Measurements from ENCODE around the gene MPZL2. TPM values are rescaled to one million over a fixed set of nuclear protein-coding genes. Genes with fewer than 3 reads are reported as not detected.

Gene MPZL2
- total and polyA plus RNA-seq, 2 experiments from 2014 or later = 2.6 to 4.2 TPM

DNA sequence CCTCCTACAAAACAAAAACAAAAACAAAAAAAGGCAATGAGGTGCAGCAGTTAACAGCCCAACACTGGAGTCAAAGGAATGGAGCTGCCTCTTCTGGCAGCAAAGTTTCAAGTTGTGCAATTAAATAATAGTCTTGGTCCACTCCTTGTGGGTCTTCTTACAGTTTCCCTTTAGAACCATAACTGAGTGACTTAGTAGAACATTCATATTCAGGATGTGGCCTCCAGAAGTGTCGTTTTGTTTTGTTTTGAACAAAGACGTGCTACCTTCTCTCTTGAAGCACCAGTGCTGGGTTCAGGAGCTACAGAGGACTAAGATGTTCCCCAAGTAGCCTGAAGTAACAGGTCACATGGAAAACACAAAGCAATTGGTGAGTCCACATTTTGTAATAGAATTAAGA is 37.3 kb downstream of the MPZL2 start:
- no peaks in the 10 kb centered on the region for H3K4me1 Mint-ChIP-seq
- no peak overlapping the region for H2AFZ ChIP-seq
- H3K9me2 ChIP-seq (ENCODE audit: insufficient read depth) = no peaks in the 10 kb centered on the region
- H4K20me1 ChIP-seq (replicated peaks; ENCODE audit: insufficient read depth) = no peaks in the 10 kb centered on the region
- H3K4me3 ChIP-seq = no peak overlapping the region
- H3F3A ChIP-seq (replicated peaks; ENCODE audit: low read depth) = no peaks in the 10 kb centered on the region
- H3K36me3 Mint-ChIP-seq (ENCODE audit: low read depth) = no peaks in the 10 kb centered on the region
- DNase-seq (ENCODE audit: low spot score) (no peak), ATAC-seq (no peak)
- no peaks in the 10 kb centered on the region for H3K79me2 ChIP-seq (replicated peaks; ENCODE audit: insufficient read depth)
- TF ChIP-seq CREB1 (CRISPR knock-in tag; IDR thresholded peaks at IDR 0.05; ENCODE audit: low read depth) (no peak), ZNF331 (CRISPR knock-in tag; IDR thresholded peaks at IDR 0.05; ENCODE audit: low read depth) (no peak), NANOG (IDR thresholded peaks at IDR 0.05; ENCODE audit: borderline replicate concordance) (no peak), POLR2AphosphoS5 (IDR thresholded peaks at IDR 0.05; ENCODE audit: low read depth) (no peak), EZH2phosphoT487 (IDR thresholded peaks at IDR 0.05; ENCODE audit: unreplicated experiment) (no peak), ZNF114 (CRISPR knock-in tag; IDR thresholded peaks at IDR 0.05) (no peak), EZH2 (IDR thresholded peaks at IDR 0.05; ENCODE audit: low read depth, unreplicated experiment) (no peak), JUNB (IDR thresholded peaks at IDR 0.05; ENCODE audit: unreplicated experiment) (no peak), STAT1 (IDR thresholded peaks at IDR 0.05; ENCODE audit: unreplicated experiment) (no peak)
- TF ChIP-seq, protein P1, sequence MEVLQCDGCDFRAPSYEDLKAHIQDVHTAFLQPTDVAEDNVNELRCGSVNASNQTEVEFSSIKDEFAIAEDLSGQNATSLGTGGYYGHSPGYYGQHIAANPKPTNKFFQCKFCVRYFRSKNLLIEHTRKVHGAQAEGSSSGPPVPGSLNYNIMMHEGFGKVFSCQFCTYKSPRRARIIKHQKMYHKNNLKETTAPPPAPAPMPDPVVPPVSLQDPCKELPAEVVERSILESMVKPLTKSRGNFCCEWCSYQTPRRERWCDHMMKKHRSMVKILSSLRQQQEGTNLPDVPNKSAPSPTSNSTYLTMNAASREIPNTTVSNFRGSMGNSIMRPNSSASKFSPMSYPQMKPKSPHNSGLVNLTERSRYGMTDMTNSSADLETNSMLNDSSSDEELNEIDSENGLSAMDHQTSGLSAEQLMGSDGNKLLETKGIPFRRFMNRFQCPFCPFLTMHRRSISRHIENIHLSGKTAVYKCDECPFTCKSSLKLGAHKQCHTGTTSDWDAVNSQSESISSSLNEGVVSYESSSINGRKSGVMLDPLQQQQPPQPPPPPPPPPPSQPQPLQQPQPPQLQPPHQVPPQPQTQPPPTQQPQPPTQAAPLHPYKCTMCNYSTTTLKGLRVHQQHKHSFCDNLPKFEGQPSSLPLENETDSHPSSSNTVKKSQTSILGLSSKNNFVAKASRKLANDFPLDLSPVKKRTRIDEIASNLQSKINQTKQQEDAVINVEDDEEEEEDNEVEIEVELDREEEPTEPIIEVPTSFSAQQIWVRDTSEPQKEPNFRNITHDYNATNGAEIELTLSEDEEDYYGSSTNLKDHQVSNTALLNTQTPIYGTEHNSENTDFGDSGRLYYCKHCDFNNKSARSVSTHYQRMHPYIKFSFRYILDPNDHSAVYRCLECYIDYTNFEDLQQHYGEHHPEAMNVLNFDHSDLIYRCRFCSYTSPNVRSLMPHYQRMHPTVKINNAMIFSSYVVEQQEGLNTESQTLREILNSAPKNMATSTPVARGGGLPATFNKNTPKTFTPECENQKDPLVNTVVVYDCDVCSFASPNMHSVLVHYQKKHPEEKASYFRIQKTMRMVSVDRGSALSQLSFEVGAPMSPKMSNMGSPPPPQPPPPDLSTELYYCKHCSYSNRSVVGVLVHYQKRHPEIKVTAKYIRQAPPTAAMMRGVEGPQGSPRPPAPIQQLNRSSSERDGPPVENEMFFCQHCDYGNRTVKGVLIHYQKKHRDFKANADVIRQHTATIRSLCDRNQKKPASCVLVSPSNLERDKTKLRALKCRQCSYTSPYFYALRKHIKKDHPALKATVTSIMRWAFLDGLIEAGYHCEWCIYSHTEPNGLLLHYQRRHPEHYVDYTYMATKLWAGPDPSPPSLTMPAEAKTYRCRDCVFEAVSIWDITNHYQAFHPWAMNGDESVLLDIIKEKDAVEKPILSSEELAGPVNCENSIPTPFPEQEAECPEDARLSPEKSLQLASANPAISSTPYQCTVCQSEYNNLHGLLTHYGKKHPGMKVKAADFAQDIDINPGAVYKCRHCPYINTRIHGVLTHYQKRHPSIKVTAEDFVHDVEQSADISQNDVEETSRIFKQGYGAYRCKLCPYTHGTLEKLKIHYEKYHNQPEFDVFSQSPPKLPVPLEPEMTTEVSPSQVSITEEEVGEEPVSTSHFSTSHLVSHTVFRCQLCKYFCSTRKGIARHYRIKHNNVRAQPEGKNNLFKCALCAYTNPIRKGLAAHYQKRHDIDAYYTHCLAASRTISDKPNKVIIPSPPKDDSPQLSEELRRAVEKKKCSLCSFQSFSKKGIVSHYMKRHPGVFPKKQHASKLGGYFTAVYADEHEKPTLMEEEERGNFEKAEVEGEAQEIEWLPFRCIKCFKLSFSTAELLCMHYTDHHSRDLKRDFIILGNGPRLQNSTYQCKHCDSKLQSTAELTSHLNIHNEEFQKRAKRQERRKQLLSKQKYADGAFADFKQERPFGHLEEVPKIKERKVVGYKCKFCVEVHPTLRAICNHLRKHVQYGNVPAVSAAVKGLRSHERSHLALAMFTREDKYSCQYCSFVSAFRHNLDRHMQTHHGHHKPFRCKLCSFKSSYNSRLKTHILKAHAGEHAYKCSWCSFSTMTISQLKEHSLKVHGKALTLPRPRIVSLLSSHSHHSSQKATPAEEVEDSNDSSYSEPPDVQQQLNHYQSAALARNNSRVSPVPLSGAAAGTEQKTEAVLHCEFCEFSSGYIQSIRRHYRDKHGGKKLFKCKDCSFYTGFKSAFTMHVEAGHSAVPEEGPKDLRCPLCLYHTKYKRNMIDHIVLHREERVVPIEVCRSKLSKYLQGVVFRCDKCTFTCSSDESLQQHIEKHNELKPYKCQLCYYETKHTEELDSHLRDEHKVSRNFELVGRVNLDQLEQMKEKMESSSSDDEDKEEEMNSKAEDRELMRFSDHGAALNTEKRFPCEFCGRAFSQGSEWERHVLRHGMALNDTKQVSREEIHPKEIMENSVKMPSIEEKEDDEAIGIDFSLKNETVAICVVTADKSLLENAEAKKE (CRISPR knock-in tag; IDR thresholded peaks at IDR 0.05) = no peak
- TF ChIP-seq, protein P2, sequence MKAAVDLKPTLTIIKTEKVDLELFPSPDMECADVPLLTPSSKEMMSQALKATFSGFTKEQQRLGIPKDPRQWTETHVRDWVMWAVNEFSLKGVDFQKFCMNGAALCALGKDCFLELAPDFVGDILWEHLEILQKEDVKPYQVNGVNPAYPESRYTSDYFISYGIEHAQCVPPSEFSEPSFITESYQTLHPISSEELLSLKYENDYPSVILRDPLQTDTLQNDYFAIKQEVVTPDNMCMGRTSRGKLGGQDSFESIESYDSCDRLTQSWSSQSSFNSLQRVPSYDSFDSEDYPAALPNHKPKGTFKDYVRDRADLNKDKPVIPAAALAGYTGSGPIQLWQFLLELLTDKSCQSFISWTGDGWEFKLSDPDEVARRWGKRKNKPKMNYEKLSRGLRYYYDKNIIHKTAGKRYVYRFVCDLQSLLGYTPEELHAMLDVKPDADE (IDR thresholded peaks at IDR 0.05) = no peak
- TF ChIP-seq, protein P3, sequence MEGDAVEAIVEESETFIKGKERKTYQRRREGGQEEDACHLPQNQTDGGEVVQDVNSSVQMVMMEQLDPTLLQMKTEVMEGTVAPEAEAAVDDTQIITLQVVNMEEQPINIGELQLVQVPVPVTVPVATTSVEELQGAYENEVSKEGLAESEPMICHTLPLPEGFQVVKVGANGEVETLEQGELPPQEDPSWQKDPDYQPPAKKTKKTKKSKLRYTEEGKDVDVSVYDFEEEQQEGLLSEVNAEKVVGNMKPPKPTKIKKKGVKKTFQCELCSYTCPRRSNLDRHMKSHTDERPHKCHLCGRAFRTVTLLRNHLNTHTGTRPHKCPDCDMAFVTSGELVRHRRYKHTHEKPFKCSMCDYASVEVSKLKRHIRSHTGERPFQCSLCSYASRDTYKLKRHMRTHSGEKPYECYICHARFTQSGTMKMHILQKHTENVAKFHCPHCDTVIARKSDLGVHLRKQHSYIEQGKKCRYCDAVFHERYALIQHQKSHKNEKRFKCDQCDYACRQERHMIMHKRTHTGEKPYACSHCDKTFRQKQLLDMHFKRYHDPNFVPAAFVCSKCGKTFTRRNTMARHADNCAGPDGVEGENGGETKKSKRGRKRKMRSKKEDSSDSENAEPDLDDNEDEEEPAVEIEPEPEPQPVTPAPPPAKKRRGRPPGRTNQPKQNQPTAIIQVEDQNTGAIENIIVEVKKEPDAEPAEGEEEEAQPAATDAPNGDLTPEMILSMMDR (conservative IDR thresholded peaks at IDR 0.05; ENCODE audit: low read depth in 2 of 2) = no peak
- TF ChIP-seq, protein P4, sequence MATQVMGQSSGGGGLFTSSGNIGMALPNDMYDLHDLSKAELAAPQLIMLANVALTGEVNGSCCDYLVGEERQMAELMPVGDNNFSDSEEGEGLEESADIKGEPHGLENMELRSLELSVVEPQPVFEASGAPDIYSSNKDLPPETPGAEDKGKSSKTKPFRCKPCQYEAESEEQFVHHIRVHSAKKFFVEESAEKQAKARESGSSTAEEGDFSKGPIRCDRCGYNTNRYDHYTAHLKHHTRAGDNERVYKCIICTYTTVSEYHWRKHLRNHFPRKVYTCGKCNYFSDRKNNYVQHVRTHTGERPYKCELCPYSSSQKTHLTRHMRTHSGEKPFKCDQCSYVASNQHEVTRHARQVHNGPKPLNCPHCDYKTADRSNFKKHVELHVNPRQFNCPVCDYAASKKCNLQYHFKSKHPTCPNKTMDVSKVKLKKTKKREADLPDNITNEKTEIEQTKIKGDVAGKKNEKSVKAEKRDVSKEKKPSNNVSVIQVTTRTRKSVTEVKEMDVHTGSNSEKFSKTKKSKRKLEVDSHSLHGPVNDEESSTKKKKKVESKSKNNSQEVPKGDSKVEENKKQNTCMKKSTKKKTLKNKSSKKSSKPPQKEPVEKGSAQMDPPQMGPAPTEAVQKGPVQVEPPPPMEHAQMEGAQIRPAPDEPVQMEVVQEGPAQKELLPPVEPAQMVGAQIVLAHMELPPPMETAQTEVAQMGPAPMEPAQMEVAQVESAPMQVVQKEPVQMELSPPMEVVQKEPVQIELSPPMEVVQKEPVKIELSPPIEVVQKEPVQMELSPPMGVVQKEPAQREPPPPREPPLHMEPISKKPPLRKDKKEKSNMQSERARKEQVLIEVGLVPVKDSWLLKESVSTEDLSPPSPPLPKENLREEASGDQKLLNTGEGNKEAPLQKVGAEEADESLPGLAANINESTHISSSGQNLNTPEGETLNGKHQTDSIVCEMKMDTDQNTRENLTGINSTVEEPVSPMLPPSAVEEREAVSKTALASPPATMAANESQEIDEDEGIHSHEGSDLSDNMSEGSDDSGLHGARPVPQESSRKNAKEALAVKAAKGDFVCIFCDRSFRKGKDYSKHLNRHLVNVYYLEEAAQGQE (IDR thresholded peaks at IDR 0.05; ENCODE audit: unreplicated experiment) = no peak
- H3K9me3 Mint-ChIP-seq = no peaks in the 10 kb centered on the region
- no peaks in the 10 kb centered on the region for H3K27me3 Mint-ChIP-seq (ENCODE audit: insufficient read depth, low read depth, poor library complexity)
- no peak overlapping the region for H3K27ac ChIP-seq (ENCODE audit: low read depth)
- H3K27me3 ChIP-seq (ENCODE audit: insufficient read depth) = no peaks in the 10 kb centered on the region
- no peaks in the 10 kb centered on the region for H3K36me3 ChIP-seq (ENCODE audit: insufficient read depth)
- no peaks in the 10 kb centered on the region for H3K4me1 ChIP-seq (ENCODE audit: insufficient read depth)
- no peak overlapping the region for H3K27ac Mint-ChIP-seq
- no peak overlapping the region for H3K4me2 ChIP-seq
- no peak overlapping the region for H3K4me3 Mint-ChIP-seq
